Neural progenitor cell (in vitro differentiated cells): Measurements from ENCODE around the gene SEMA3D. TPM values are rescaled to one million over a fixed set of nuclear protein-coding genes. Genes with fewer than 3 reads are reported as not detected.

Source experiments
- DNase-seq: peaks from one replicate; pipeline ENCODE4 v3.0.0-alpha.2; 2016; ENCODE audit warnings: low spot score
- H2AFZ ChIP-seq: fragments of 200-600 bp; sonication (generic); replicated peaks from 2 replicates; pipeline ENCODE4 v1.6.1; 2016; ENCODE audit warnings: antibody characterized with exemption
- H3F3A ChIP-seq: fragments of 200-600 bp; sonication (generic); 2 replicates; pipeline ENCODE4 v1.6.1; 2016; ENCODE audit warnings: antibody characterized with exemption, low read depth
- H3K27ac ChIP-seq: fragments of 200-600 bp; sonication (generic); 2 replicates; pipeline ENCODE4 v1.5.1; 2016; ENCODE audit warnings: mild to moderate bottlenecking
- H3K27me3 ChIP-seq: fragments of 200-600 bp; sonication (generic); 2 replicates; pipeline ENCODE4 v1.6.1; 2016; ENCODE audit warnings: mild to moderate bottlenecking, moderate library complexity
- H3K36me3 ChIP-seq: fragments of 200-600 bp; sonication (generic); 2 replicates; pipeline ENCODE4 v1.5.1; 2016
- H3K4me1 ChIP-seq: fragments of 200-600 bp; sonication (generic); 2 replicates; pipeline ENCODE4 v1.6.1; 2016; ENCODE audit warnings: mixed run types
- H3K4me2 ChIP-seq: fragments of 200-600 bp; sonication (generic); 2 replicates; pipeline ENCODE4 v1.6.1; 2016
- H3K4me3 ChIP-seq: fragments of 200-600 bp; sonication (generic); 2 replicates; pipeline ENCODE4 v1.5.1; 2016
- H3K79me2 ChIP-seq: fragments of 200-600 bp; sonication (generic); 2 replicates; pipeline ENCODE4 v1.6.1; 2016; ENCODE audit warnings: low read depth
- H3K9ac ChIP-seq: fragments of 200-600 bp; sonication (generic); 2 replicates; pipeline ENCODE4 v1.6.1; 2016
- H3K9me3 ChIP-seq: fragments of 200-600 bp; sonication (generic); 2 replicates; pipeline ENCODE4 v1.5.1; 2016; ENCODE audit warnings: low read depth
- H4K20me1 ChIP-seq: fragments of 200-600 bp; sonication (generic); 2 replicates; pipeline ENCODE4 v1.6.1; 2016; ENCODE audit warnings: low read depth
- H3K27ac Mint-ChIP-seq: 3 replicates; pipeline ENCODE4 v1.8.0; 2021; ENCODE audit warnings: mixed read lengths
- H3K27me3 Mint-ChIP-seq: 2 replicates; pipeline ENCODE4 v1.8.0; 2022; ENCODE audit warnings: low read depth, mild to moderate bottlenecking, inconsistent platforms, moderate library complexity, mixed read lengths; ENCODE audit not compliant: insufficient read depth
- H3K36me3 Mint-ChIP-seq: 3 replicates; pipeline ENCODE4 v1.8.0; 2021; ENCODE audit warnings: mixed read lengths
- H3K4me1 Mint-ChIP-seq: 3 replicates; pipeline ENCODE4 v1.8.0; 2021; ENCODE audit warnings: mixed read lengths
- H3K4me3 Mint-ChIP-seq: 3 replicates; pipeline ENCODE4 v1.8.0; 2021; ENCODE audit warnings: mild to moderate bottlenecking, moderate library complexity, mixed read lengths
- H3K9me3 Mint-ChIP-seq: 3 replicates; pipeline ENCODE4 v1.8.0; 2020; ENCODE audit warnings: mixed read lengths
- EZH2 ChIP-seq: fragments of 200-600 bp; sonication (generic); IDR thresholded peaks from 2 replicates; pipeline ENCODE4 v1.6.1; 2017; ENCODE audit warnings: antibody characterized with exemption, mild to moderate bottlenecking, moderate library complexity
- EZH2phosphoT487 ChIP-seq: fragments of 200-600 bp; sonication (generic); IDR thresholded peaks from 2 replicates; pipeline ENCODE4 v1.6.1; 2017; ENCODE audit warnings: antibody characterized with exemption
- total RNA-seq: library from RNA; depleted of rRNA; stranded (reverse); fragments of >200 nt; gene quantifications from 2 replicates; pipeline ENCODE4 v1.2.3, GENCODE V29; 2015; ENCODE audit warnings: low replicate concordance
- TF ChIP-seq, protein P1 (sequence below): fragments of 200-600 bp; sonication (generic); IDR thresholded peaks from 2 replicates; pipeline ENCODE4 v1.5.1; 2017; ENCODE audit warnings: antibody characterized with exemption, mild to moderate bottlenecking

Gene SEMA3D
- total RNA-seq, 1 donor from 2014 or later = 0.99 TPM

GRCh38 chr7:85070967-85071628, 115.8 kb downstream of the SEMA3D start:
- Mint-ChIP-seq H3K27ac (peak overlapping the region; percentile 19), H3K36me3 (no peaks in the 10 kb centered on the region)

DNA sequence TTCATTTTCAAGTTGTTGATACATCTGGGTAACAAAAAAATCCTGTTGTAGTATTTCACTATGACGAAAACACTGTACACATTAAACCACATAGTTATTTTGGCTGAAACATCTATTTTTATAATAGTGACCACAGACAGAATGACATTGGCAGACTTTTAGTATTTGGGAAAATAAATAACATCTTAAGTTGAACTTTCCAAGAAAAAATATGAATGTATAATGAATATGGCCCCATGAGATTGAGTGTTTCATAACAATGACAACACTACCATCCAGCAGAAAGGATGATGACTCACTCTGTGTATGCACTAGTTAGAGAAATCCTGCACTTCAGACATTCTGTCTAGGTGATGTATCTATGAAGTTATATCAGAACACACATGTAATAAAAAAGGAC, 118.1 kb downstream of the SEMA3D start:
- TF ChIP-seq, protein P1, sequence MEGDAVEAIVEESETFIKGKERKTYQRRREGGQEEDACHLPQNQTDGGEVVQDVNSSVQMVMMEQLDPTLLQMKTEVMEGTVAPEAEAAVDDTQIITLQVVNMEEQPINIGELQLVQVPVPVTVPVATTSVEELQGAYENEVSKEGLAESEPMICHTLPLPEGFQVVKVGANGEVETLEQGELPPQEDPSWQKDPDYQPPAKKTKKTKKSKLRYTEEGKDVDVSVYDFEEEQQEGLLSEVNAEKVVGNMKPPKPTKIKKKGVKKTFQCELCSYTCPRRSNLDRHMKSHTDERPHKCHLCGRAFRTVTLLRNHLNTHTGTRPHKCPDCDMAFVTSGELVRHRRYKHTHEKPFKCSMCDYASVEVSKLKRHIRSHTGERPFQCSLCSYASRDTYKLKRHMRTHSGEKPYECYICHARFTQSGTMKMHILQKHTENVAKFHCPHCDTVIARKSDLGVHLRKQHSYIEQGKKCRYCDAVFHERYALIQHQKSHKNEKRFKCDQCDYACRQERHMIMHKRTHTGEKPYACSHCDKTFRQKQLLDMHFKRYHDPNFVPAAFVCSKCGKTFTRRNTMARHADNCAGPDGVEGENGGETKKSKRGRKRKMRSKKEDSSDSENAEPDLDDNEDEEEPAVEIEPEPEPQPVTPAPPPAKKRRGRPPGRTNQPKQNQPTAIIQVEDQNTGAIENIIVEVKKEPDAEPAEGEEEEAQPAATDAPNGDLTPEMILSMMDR = no peak
- no peak for TF ChIP-seq EZH2
- no peak for TF ChIP-seq EZH2phosphoT487
- Histone ChIP-seq H3K4me1 (peaks cover 8% of the 10 kb centered on the region), H3K9ac (no peak overlapping the region), H3K4me3 (no peak overlapping the region), H3K4me2 (no peak overlapping the region), H3F3A (no peaks in the 10 kb centered on the region), H3K36me3 (no peaks in the 10 kb centered on the region), H3K9me3 (no peaks in the 10 kb centered on the region), H3K79me2 (no peaks in the 10 kb centered on the region), H3K27me3 (no peaks in the 10 kb centered on the region), H3K27ac (no peak overlapping the region), H4K20me1 (no peaks in the 10 kb centered on the region), H2AFZ (no peak overlapping the region)
- no peaks in the 10 kb centered on the region for H3K9me3 Mint-ChIP-seq
- DNase-seq = no peak
- no peaks in the 10 kb centered on the region for H3K27me3 Mint-ChIP-seq
- H3K36me3 Mint-ChIP-seq = no peaks in the 10 kb centered on the region
- H3K27ac Mint-ChIP-seq = no peak overlapping the region
- peaks cover 30% of the 10 kb centered on the region for H3K4me1 Mint-ChIP-seq
- no peak overlapping the region for H3K4me3 Mint-ChIP-seq

More at GRCh38 chr7:85070967-85071628, 115.8 kb downstream of the SEMA3D start:
- Histone ChIP-seq H3K79me2 (no peaks in the 10 kb centered on the region), H2AFZ (peak overlapping the region; percentile 77), H3K4me2 (no peak overlapping the region), H3K4me3 (no peak overlapping the region), H3K27me3 (no peaks in the 10 kb centered on the region), H3K27ac (no peak overlapping the region), H3K9me3 (no peaks in the 10 kb centered on the region), H3K4me1 (peaks cover 4% of the 10 kb centered on the region), H3F3A (no peaks in the 10 kb centered on the region), H3K9ac (no peak overlapping the region), H4K20me1 (no peaks in the 10 kb centered on the region), H3K36me3 (no peaks in the 10 kb centered on the region)
- Mint-ChIP-seq H3K9me3 (no peaks in the 10 kb centered on the region), H3K4me1 (peaks cover 22% of the 10 kb centered on the region), H3K4me3 (no peak overlapping the region), H3K27me3 (no peaks in the 10 kb centered on the region)
- no peak for DNase-seq
- TF ChIP-seq EZH2phosphoT487 (no peak), EZH2 (no peak)
- TF ChIP-seq, protein P1 = no peak

DNA sequence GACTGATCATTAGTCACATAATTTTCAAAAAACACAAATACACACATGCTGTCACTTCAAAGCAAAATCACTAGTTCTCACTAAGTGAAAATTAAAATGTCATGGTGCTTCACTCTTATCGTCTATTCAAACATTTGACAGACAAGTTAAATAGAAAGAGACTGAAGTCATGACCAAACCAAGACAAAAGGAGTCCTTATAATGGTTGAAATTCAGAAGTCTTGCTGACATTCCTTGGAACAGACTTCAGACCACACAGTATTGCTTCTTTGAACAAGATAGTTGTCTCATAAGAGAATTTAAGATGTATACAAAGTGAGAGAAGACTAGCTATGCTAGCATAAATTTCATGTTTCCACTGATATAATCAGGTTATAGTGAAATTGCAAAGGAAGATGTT, 119.5 kb downstream of the SEMA3D start:
- Mint-ChIP-seq H3K27ac (peak overlapping the region; percentile 17), H3K4me3 (no peak overlapping the region), H3K27me3 (no peaks in the 10 kb centered on the region), H3K4me1 (peaks cover 34% of the 10 kb centered on the region), H3K9me3 (no peaks in the 10 kb centered on the region), H3K36me3 (no peaks in the 10 kb centered on the region)
- TF ChIP-seq EZH2 (no peak), EZH2phosphoT487 (no peak)
- TF ChIP-seq, protein P1 = no peak
- no peaks in the 10 kb centered on the region for H3K27me3 ChIP-seq
- DNase-seq = no peak
- H4K20me1 ChIP-seq = no peaks in the 10 kb centered on the region
- no peak overlapping the region for H3K4me3 ChIP-seq
- no peak overlapping the region for H3K4me2 ChIP-seq
- H3K79me2 ChIP-seq = no peaks in the 10 kb centered on the region
- H3K4me1 ChIP-seq = peaks cover 8% of the 10 kb centered on the region
- no peaks in the 10 kb centered on the region for H3K36me3 ChIP-seq
- H3K9me3 ChIP-seq = no peaks in the 10 kb centered on the region
- H3K9ac ChIP-seq = no peak overlapping the region
- H2AFZ ChIP-seq = no peak overlapping the region
- no peaks in the 10 kb centered on the region for H3F3A ChIP-seq
- no peak overlapping the region for H3K27ac ChIP-seq
